Inferior parietal cortex (tissue), 1 donor: ENCODE data around the gene LRRC37A3.
"Not testable (repeated sequence)": the region's sequence is repeated elsewhere in the genome, so short reads cannot be mapped to it uniquely, and the experiment has no call there.

Experiments used
- DNase-seq: peaks from one replicate; pipeline ENCODE4 v3.0.0-alpha.2; 2016; ENCODE audit errors: extremely low spot score

Gene LRRC37A3

DNA sequence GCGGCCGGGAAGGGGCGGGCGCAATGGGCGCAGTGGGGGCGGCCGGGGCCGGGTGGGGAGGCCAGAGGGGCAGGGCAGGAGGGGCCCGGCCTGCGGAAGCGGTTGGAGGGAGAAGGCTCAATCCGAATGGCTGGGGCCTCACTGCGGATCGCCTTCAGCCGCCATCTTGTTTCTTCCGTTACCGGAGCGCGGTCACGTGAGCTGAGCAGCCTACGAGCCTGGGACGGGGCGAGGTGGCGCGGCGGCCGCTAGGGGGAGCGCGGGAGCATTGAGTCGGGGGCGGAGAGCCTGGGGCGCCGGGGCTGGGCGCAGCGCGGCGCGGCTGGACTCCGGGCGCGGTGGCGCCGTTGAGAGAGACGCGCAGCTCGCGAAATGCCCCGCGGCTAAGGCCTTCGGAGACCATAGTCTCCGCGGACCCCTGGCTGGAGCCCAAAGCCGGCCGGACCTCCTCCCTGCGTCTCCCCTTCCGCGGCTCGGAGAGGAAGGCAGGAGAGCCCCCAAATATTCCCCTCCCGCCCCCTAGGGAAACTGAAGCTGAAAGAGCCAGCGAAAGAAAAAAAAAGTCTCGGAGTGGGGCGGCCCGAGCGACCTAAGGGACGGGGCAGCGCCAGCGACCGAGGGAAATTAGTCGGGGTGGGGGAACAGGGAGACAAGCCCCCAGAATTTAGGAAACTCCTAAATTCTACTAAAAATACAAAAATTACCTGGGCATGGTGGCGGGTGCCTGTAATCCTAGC, at the start of gene LRRC37A3:
TSS of gene LRRC37A3 (minus strand) at position 190 of the 737 bp plus-strand sequence. CDS start 22,221 bp downstream, outside the sequence.
- DNase-seq, result peak; percentile 99

DNA sequence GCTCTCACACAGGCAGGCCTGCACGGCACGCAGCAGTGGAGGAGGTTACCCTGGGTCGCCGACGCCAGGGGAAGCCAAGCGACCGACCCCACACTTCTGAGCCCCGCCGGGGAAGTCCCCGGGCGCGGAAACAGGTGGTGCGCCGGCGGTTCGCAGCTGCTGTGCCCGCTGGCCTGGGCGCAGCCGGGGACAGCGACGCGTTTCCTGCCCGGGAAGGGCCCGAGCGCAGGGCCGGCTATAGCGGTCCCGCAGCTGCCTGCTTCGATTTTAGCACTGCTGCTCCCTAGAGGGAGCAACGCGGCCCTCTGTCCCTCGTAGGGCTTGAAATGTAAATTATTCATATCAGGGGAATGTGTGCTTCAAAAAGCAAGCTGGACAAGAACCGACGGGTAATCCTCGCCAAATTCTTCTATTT, 46.6 kb upstream of the LRRC37A3 start:
- DNase-seq, result not testable (repeated sequence)

DNA sequence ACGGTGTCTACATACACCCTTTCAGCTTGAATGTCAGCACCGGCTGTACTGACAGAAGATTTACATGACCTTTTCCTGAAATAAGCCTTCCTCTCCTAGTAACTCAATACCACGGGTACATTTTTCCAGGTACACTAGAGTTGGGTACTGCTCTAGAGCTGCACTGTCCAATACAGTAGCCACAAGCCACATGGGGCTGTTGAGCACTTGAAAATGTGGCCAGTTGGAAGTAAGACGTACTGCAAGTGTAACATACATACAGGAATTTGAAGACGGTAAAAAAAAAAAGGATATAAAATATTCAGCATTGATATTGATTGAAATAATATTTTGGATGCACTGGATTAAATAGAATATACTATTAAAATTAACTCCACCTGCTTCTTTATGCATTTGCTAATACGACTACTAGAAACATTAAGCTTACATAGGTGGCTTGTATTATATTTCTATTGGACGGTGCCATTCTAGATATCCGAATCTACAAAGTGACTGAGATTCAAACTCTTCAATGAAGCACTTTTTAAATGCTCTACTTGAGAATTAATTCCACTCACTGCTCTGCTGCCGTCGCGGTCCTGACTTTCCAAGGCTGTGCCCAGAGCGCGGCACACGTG, 46.1 kb upstream of the LRRC37A3 start:
- DNase-seq, result not testable (repeated sequence)

DNA sequence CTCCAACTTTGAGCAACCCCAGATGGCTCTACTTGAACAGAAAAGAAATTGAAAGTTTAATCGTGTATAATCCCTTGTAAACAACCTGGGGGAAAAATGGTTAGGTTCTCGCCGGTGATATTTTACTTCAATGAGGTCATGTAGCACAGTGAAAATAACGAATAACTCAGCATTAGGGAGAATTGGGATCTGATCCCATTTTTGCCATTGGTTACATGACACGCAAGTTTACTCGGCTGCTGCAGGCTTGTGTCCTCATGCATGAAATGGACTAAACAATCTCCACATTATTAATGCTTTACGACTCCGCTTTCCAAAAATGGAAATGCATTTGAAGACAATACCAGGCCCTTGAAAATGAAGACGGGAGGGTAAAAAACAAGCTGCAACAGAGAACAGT, 45.5 kb upstream of the LRRC37A3 start:
- no peak for DNase-seq

DNA sequence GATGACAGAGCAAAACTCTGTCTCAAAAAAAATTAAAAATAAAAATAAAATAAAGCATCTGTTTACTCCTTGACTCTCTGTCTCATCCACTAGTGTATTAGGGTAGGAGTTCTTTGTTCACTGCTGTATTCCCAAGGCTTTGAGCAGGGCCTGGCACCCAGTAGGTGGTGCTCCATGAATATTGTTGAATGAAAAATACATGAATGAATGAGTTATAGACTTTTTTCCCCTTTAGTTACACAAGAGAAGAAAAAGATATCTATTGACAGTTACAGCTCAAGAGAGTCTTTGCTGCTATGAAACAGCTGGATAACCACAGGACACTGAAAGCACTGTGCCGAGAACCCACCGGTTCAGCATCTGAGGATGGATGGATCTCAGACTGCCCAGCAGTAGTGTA, 44.5 kb upstream of the LRRC37A3 start:
- not testable (repeated sequence) for DNase-seq

DNA sequence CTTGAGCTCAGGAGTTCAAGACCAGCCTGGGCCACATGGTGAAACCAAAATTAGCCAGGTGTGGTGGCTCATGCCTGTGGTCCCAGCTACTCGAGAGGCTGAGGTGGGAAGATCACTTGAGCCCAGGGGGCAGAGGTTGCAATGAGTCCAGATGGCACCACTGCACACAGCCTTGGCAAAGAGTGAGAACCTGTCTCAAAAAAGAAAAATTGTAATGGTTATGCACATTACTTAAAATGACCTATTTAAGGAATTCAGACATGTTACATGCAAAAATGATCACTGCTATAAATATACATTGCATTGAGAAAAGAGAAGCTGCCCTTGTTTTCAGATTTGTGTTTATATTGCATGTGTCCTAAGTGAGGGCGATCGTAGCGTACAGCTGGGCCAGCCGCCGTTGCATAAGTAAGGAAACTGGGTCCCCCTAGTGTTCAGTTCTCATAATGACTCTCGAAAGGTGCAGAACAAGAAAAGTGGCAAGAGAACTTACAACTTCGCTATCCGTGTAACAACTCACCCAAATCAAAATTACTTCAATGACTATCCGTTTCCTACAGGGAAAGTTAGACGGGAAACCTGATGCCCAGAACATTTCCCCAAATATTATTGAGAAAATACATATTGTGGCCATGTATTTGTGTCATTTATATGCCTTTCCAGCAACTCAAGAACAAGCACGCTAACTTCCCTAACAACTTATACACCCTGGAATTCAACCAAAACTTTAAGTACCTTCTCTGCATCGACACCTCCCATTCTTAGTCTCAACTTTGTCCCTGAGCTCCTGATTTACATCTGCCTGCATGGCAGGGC, 42.5 kb upstream of the LRRC37A3 start:
- peak; percentile 81 for DNase-seq

DNA sequence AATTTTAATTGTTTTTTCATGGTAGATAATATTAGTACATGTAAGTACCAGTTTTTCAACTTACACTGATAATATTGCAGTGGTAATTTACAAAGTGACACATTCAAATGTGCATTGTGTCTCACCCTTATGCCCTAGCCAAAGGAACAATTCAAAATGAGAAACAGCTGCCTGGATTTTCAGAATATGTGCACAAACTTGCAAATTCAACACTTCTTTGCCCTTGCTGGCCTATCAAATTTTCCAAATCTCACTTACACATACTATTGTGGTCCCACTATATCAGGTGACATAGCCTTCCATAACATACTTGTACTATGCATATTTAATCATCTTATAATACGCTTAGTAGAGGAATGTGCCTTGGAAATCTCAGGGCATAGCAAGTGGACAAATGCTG, 32.6 kb upstream of the LRRC37A3 start:
- no peak for DNase-seq

DNA sequence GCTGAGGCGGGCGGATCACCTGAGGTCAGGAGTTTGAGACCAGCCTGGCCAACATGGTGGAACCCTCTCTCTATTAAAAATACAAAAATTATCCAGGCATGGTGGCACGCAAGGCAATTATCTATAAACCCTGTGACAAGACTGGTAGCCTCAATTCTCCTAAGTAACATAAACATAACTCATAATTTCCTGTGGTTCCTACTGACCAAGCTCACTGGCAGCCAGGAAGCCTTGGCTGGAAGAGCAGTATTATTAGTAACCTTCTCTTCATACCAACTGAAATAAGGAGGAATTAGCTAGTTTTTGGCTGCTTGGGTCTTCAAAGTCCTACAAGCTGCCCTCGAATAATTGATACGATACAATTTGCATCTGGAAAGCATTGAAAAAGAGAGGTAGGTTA, 31.6 kb upstream of the LRRC37A3 start:
- DNase-seq, result no peak

DNA sequence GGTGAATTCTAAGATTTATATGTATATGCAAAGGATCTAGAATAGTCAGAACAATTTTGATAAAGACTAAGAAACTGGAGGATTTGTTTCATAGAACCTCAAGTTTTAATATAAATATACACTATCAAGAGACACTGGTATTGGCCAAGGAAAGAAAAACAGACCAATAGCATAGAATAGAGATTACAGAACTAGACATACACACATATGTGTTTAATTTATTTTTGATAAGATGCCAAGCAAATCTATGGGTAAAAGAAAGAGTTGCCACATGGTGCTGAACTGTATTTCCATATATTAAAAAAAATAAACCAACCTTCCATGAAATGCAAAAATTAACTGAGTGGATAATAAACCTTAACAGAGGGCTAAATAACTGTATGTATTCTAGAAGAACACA, 27.9 kb upstream of the LRRC37A3 start:
- DNase-seq, result no peak

DNA sequence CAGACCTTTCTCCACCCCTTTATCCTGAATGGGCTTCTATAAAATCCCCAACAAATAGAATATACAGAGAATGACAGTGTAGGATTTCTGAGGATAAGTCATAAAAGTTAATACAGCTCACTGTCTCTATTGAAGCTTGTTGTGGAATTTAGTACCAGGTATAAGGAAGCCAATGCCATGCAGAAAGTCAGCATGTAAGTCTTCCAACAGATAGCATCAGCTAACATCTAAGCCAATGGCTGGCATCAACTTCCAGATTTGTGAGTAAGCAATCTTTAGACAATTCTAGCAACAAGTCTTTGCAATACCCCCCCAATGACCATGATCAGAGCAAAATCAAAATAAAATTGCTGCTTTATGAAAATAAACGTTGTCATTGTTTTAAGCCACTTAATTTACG, 22.5 kb upstream of the LRRC37A3 start:
- no peak for DNase-seq

DNA sequence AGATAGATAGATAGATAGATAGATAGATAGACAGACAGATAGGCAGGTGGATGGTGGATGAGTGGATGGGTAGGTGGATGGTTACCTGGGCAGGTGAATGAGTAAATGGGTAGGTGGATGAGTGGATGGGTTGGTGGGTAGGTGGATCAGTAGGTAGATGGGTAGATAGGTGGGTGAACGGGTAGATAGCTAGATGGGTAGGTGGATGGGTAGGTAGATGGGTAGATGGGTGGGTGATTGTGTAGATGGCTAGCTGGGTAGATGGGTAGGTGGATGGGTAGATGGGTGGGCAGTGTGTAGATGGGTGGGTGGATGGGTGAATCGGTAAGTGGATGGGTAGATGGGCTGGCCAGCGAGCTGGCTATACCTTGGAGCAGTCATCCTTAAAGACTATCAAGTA, 21.8 kb upstream of the LRRC37A3 start:
- no peak for DNase-seq

DNA sequence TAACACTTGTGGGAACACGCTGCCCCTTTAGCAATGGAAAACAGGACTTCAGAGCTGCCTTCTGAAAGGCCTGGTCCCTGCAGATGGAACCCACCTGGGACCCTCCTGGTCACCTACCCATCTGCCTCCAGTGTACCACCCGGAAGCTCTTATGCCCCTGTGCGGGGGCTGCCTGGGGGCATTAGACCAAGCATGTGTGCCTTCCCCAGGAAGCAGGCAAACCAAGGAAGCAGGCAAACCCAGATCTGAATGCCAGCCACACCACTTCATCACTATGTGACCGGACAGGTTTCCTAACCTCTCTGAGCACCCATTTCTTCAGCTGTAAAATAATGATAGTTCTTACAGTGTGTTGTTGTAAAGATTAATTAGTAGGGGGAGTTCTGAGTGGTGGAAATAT, 20.8 kb upstream of the LRRC37A3 start:
- DNase-seq, result no peak

DNA sequence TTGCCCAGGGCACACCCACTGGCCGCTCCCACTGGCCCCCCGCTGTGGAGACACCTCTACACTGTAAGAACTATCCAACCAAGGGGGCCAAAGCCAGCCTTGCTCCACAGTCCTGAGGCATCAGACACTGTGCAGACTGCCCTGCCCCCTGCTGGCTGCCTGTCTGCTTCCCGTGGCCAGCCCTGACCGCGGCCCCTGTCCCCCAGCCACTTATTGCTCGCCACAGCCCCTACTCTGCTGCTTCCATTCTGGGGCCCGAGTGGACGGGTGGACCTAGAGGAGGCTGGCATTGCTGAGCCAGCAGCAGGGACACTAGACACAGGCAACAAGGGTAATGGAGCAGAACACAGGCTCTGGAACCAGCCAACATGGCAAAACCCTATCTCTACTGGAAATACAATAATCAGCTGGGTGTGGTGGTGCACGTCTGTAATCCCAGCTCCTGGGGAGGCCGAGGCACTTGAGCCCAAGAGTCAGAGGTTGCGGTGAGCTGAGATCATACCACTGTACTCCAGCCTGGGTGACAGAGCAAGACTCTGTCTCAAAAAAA, 19.7 kb upstream of the LRRC37A3 start:
- peak; percentile 13 for DNase-seq

DNA sequence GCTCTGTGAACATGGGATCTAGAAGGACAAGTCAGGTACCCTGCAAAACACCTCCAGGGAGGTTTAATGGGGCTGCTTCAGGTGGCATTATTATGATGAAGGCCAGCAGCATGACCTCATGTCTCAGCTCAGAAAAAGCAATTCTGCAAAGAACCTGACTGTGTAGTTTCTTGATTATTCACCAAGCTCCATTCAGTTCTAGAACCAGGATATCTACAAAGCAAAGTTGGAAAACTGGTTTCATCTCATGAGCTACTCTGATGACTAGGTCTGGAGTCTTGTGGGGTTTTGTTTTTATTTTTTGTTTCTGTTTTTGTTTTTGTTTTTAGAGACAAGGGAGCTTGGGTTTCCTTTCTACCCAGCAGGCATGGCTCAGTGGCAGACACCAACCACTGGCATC, 19.0 kb upstream of the LRRC37A3 start:
- no peak for DNase-seq

DNA sequence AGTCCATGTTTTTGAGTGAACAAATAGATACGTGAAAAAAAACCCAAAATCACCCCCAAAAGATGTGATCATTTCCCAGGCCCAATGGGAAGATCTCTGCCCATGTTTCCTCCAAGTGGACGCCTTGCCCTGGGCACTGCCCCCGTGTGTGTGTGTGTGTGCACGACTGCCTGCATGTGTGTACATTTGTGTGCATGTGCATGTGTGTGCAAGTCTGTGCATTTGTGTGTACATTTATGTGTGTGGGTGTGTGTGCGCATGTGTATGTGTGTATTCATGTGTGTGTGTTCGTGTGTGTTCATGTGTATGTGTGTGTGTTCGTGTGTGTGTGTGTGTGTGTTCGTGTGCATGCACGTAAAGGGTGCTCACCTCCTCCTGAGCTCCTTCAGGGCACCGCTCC, 16.8 kb upstream of the LRRC37A3 start:
- no peak for DNase-seq

DNA sequence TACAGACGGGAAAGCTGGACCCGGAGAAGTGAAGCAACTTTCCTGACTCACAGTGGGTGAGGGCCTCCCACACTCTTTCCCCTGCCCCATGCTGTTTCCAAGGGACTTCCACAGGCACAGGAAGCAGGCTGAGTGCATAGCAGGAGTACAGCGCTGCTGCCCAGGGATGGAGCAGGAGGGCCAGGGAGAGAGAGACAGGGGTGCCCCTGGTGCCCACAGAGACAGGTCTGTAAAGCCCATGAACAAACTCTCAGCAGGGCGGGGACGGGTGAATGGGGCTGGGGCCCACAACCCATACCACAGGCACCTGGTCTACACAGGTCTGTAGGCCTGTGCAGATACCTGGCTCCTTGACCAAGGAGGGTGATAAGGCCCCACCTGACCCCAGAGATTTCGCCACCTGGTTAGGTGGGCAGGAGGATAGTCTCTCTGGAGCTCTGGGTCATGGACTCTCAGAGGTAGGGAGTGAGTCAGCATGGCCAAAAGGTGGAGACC, 15.1 kb upstream of the LRRC37A3 start:
- DNase-seq, result not testable (repeated sequence)

DNA sequence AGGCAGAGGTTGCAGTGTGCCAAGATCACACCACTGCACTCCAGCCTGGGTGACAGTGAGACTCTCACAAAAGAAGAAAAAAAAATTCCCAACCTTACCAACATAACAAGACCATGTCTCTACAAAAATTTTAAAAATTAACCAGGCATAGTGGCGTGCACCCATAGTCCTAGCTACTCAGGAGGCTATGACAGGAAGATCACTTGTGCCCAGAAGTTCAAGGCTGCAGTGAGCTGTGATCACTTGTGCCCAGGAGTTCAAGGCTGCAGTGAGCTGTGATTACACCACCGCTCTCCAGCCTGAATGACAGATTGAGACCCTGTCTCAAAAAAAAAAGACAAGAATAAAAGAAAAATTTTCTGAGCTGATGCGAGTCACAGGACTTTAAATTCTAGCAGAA, 13.6 kb upstream of the LRRC37A3 start:
- DNase-seq, result not testable (repeated sequence)

DNA sequence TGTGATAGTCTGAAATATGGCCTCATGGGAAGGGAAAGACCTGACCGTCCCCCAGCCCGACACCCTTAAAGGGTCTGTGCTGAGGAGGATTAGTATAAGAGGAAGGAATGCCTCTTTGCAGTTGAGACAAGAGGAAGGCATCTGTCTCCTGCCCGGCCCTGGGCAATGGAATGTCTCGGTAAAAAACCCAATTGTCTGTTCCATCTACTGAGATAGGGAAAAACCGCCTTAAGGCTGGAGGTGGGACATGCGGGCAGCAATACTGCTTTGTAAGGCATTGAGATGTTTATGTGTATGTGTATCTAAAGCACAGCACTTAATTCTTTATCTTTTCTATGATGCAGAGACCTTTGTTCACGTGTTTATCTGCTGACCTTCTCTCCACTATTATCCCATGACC, 11.1 kb upstream of the LRRC37A3 start:
- DNase-seq, result not testable (repeated sequence)

DNA sequence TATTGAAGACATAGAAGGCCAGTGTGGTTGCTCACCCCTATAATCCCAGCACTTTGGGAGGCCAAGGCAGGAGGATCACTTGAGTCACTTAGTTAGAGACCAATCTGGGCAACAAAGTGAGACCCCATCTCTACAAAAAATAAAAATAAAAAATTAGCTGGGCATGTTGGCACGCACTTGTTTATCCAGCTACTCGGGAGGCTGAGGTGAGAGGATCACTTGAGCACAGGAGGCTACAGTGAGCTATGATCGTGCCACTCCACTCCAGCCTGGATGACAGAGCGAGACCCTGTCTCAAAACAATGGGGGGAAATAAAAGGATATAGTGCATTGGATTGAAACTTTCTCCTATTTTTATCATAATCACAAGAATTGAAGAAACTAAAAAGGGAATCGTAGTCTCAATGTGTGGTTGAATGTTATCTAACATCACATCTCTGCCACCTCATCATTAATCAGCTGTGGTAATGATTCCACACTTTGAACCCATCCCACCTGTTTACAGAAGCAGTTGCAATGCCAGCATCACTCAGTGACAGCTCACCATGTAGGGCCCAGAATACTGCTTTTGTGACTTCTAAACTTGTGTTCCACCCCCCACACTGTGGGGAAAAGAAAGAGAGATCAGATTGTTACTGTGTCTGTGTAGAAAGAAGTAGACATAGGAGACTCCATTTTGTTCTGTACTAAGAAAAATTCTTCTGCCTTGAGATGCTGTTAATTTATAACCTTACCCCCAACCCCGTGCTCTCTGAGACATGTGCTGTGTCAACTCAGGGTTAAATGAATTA, 10.3 kb upstream of the LRRC37A3 start:
- DNase-seq, result not testable (repeated sequence)

DNA sequence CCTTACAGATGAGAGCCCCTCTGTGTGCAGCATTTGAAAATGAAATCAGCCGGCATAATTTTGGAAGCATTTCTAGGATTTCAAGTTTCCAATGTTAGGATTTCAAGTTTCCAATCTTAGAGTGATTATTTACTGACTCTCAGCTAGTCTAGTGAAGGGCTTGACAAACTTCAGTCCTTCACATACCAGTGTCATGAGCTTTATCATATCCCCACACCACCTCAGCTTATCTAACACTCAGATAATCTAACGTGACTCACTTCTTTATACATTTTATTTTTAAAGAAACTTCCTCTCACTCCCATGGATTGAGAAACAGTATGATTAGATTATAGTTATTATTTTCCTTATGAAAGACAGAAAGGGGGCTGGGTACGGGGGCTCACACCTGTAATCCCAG, 9.4 kb upstream of the LRRC37A3 start:
- DNase-seq, result not testable (repeated sequence)

DNA sequence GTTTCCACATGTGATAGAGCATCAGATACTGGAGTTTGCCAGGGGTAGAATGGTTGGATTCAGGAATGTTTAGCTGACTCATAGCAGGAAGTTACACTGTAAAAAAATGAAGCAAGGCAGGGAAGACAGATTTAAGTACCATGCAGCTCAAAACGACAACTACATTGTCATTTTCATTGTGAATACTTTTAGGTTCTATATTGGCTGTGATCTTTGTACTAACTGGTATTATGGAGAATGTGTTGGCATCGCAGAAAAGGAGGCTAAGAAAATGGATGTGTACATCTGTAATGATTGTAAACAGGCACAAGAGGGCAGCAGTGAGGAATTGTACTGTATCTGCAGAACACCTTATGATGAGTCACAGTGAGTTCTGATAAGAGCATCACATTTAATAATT, 8.2 kb upstream of the LRRC37A3 start:
- DNase-seq, result peak; percentile 86
